Measurements from ENCODE around the gene SORBS2. TPM values are rescaled to one million over a fixed set of nuclear protein-coding genes. Genes with fewer than 3 reads are reported as not detected.

The SORBS2 gene
- total RNA-seq, 1 donor from 2014 or later = not detected

- TF ChIP-seq, protein P1, sequence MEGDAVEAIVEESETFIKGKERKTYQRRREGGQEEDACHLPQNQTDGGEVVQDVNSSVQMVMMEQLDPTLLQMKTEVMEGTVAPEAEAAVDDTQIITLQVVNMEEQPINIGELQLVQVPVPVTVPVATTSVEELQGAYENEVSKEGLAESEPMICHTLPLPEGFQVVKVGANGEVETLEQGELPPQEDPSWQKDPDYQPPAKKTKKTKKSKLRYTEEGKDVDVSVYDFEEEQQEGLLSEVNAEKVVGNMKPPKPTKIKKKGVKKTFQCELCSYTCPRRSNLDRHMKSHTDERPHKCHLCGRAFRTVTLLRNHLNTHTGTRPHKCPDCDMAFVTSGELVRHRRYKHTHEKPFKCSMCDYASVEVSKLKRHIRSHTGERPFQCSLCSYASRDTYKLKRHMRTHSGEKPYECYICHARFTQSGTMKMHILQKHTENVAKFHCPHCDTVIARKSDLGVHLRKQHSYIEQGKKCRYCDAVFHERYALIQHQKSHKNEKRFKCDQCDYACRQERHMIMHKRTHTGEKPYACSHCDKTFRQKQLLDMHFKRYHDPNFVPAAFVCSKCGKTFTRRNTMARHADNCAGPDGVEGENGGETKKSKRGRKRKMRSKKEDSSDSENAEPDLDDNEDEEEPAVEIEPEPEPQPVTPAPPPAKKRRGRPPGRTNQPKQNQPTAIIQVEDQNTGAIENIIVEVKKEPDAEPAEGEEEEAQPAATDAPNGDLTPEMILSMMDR (IDR thresholded peaks at IDR 0.05) = no peak
- Mint-ChIP-seq H3K4me1 (no peaks in the 10 kb centered on the region), H3K9me3 (peaks cover 3% of the 10 kb centered on the region), H3K27ac (no peak overlapping the region), H3K27me3 (peaks cover 7% of the 10 kb centered on the region), H3K36me3 (ENCODE audit: low read depth) (no peaks in the 10 kb centered on the region), H3K4me3 (no peak overlapping the region)
- ChIA-PET CTCF (no interaction called here), POLR2A (no interaction called here)
- DNase-seq = no peak
- ATAC-seq (ENCODE audit: low read depth) = no peak
- intact Hi-C loops (cut with micrococcal nuclease) = no loop called here
Measured at GRCh38 chr4:185774131-185774653, 37.8 kb downstream of the SORBS2 start.

DNA sequence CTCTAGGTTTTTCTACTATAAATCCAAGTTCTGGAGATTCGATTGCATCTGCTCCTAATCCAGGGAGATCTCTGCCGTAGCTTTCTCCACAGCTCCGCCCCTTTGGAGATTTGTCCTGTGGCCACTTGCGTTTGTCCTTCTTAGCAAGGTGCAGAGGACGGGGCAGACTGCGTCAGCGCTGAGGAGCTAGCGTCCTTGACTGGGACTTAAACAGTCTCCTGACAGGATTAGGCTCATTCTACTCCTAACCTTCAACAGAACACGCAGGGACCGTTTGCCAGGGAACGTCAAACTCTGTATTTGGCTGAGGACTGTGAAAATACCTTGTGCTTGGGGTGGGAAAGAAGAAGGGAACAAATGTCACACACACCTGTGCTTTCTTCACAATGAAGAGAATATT lies 38.6 kb downstream of the SORBS2 start:
- no peaks in the 10 kb centered on the region for H3K4me1 Mint-ChIP-seq
- no peak for ATAC-seq (ENCODE audit: low read depth)
- intact Hi-C loops (cut with micrococcal nuclease) = no loop called here
- no peaks in the 10 kb centered on the region for H3K36me3 Mint-ChIP-seq (ENCODE audit: low read depth)
- DNase-seq = no peak
- peaks cover 7% of the 10 kb centered on the region for H3K27me3 Mint-ChIP-seq
- no peak overlapping the region for H3K4me3 Mint-ChIP-seq
- TF ChIP-seq, protein P1 (IDR thresholded peaks at IDR 0.05) = no peak
- ChIA-PET CTCF (no interaction called here), POLR2A (no interaction called here)
- peaks cover 3% of the 10 kb centered on the region for H3K9me3 Mint-ChIP-seq
- no peak overlapping the region for H3K27ac Mint-ChIP-seq

GRCh38 chr4:185772391-185773093 lies 39.5 kb downstream of the SORBS2 start:
- H3K36me3 Mint-ChIP-seq (ENCODE audit: low read depth) = no peaks in the 10 kb centered on the region
- H3K4me1 Mint-ChIP-seq = no peaks in the 10 kb centered on the region
- TF ChIP-seq, protein P1 (IDR thresholded peaks at IDR 0.05) = no peak
- DNase-seq = no peak
- ATAC-seq (ENCODE audit: low read depth) = no peak
- ChIA-PET POLR2A (no interaction called here), CTCF (no interaction called here)
- H3K9me3 Mint-ChIP-seq = peaks cover 3% of the 10 kb centered on the region
- intact Hi-C loops (cut with micrococcal nuclease) = no loop called here
- no peak overlapping the region for H3K4me3 Mint-ChIP-seq
- H3K27me3 Mint-ChIP-seq = peaks cover 7% of the 10 kb centered on the region
- no peak overlapping the region for H3K27ac Mint-ChIP-seq

DNA sequence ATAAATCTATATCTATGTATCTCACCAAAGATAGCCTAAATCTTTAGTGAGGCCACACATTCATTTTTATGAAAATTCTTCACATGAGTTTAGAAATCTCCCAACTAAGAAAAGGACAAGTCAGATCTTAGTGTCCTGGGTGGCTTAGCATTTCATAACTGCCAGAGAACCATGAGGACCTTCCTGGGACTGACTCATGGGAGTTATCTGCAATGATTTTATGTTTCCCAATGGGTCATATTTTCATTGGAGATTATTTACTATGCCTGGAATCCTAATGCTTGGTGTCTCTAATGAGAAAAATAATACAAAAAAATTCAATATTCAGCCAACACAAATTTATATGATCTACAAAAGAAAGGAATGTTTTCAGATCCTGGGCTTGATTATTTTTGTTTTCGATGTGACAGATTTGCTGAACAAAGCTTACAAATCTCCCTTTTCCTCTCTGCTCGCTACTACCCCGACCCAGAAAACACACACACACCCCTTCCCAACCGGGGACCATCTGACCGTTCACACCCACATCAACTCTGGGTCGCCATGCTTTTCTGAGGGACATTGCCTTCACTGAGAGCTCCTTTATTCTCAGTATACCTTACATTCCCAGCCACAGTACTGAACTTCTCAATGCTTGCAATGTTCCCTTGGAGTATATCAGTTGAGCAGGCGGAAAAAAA lies 40.1 kb downstream of the SORBS2 start:
- POLR2A ChIA-PET = no interaction called here
- Mint-ChIP-seq H3K9me3 (peaks cover 3% of the 10 kb centered on the region), H3K27ac (no peak overlapping the region), H3K4me3 (no peak overlapping the region), H3K4me1 (no peaks in the 10 kb centered on the region), H3K27me3 (peaks cover 7% of the 10 kb centered on the region), H3K36me3 (ENCODE audit: low read depth) (no peaks in the 10 kb centered on the region)
- CTCF ChIA-PET = no interaction called here
- intact Hi-C loops (cut with micrococcal nuclease) = no loop called here
- no peak for ATAC-seq (ENCODE audit: low read depth)
- TF ChIP-seq, protein P1 (IDR thresholded peaks at IDR 0.05) = no peak
- no peak for DNase-seq

GRCh38 chr4:185767528-185767927 lies 44.5 kb downstream of the SORBS2 start:
- ChIA-PET CTCF (no interaction called here), POLR2A (no interaction called here)
- Mint-ChIP-seq H3K4me3 (no peak overlapping the region), H3K4me1 (no peaks in the 10 kb centered on the region), H3K36me3 (ENCODE audit: low read depth) (no peaks in the 10 kb centered on the region), H3K27ac (no peak overlapping the region), H3K27me3 (no peaks in the 10 kb centered on the region), H3K9me3 (peaks cover 3% of the 10 kb centered on the region)
- intact Hi-C loops (cut with micrococcal nuclease) = no loop called here
- DNase-seq (no peak), ATAC-seq (ENCODE audit: low read depth) (no peak)
- TF ChIP-seq, protein P1 (IDR thresholded peaks at IDR 0.05) = no peak

Data from activated B cell treated with CpG ODN at 0.5 μM for 24 hours (primary cell).